OCI-LY7 (cell line): Measurements from ENCODE around the gene DMD.
"Not testable (repeated sequence)": the region's sequence is repeated elsewhere in the genome, so short reads cannot be mapped to it uniquely, and the experiment has no call there.

ENCODE experiments used
- CTCF ChIP-seq: fragments of 200-600 bp; sonication (generic); conservative IDR thresholded peaks from 2 replicates; pipeline ENCODE4 v1.5.1; 2014; ENCODE audit warnings: mild to moderate bottlenecking, antibody characterized with exemption, low read length, moderate library complexity, mixed read lengths
- EZH2phosphoT487 ChIP-seq: fragments of 200-600 bp; sonication (generic); IDR thresholded peaks from 2 replicates; pipeline ENCODE4 v1.6.1; 2018; ENCODE audit warnings: low read depth, borderline replicate concordance, mild to moderate bottlenecking, mixed run types, antibody characterized with exemption, low read length, moderate library complexity, mixed read lengths

GRCh38 chrX:31470753-31471152, 1740.6 kb downstream of the DMD start:
- not testable (repeated sequence) for TF ChIP-seq CTCF, EZH2phosphoT487
